ENCODE data around the gene MYRIP.

- no peak for TF ChIP-seq CTCF (IDR thresholded peaks at IDR 0.05; ENCODE audit: low read length)
- no peak for TF ChIP-seq EZH2 (IDR thresholded peaks at IDR 0.05; ENCODE audit: borderline replicate concordance, low read length)
These were observed 213.0 kb downstream of the MYRIP start for GRCh38 chr3:40022297-40022827.

Data from OCI-LY1 (cell line).